Activated CD4-positive, alpha-beta T cell treated with anti-CD3 and anti-CD28 coated beads for 48 hours (primary cell): ENCODE measurements around the gene TMEM198.

Experiments used
- DNase-seq: peaks from one replicate; pipeline ENCODE4 v3.0.0-alpha.2; 2020

TMEM198 gene

DNA sequence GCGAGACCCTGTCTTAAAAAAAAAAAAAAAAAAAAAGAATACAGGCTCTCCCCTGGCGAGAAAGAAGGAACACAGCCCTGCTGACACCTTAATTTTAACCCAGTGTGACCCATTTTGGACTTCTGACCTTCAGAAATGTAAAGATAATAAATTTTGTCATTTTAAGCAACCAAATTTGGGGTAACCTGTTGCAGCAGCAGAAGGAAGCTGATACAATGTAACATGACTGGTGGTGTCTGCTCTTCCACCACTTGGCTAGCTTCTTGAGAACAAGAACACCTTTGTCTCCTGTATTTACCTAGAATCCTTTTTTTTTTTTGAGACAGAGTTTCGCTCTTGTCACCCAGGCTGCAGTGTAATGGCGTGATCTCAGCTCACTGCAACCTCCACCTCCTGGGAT lies 47.3 kb downstream of the TMEM198 start:
- no peak for DNase-seq

DNA sequence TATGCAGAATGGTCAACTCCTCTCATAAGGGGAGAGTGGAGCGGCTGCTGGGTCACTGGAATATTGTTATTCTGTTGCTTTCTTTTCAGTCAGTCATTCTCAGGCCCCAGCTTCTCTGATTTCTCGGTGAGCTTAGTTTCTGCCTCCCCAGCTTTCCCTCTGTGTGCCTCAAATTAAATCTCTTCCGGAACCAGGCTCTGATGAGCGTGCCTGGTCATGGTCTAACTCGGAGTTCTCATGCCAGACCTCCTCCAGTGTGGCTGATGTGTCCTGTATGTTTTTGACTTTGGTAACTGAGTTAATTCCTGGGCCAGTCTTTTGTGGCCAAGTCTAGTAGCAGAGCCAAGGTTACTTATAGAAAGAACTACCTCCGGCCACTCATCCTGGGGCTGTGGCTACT lies 48.9 kb downstream of the TMEM198 start:
- no peak for DNase-seq

DNA sequence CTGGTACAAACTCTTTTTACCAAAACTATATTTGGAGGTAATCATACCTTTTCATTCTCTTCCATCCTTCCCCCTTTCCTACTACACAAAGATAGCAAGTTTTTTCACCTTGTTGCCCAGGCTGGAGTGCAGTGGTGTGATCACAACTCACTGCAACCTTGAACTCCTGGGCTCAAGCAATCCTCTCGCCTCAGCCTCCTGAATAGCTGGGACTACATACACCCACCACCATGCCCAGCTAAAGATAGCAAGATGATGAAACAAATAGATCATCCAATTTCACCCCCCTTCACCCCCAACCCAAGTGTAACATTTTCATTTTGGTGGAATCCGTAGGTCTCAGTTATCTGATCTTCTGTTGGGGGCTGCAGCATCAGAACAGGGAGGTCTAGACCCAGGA lies 49.3 kb downstream of the TMEM198 start:
- no peak for DNase-seq

DNA sequence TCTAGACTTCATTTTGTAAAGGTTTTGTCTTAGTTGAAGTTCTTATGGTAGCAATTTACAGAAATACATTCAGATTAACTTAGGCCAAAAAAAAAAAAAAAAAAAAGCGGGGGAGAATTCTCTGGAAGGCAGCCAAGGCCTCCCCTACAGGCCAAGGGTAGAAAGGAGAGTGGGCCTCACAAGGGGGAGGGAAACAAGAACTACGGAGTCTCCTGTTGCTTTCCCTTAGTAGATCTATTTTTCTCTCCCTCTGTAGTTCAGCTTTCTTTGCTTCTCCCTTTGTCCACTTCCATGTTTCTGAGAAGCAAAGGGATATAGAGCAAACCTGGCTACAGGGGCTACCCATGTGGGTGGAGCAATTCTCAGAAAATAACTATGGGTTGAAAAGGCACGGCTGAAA lies 51.4 kb downstream of the TMEM198 start:
- no peak for DNase-seq

DNA sequence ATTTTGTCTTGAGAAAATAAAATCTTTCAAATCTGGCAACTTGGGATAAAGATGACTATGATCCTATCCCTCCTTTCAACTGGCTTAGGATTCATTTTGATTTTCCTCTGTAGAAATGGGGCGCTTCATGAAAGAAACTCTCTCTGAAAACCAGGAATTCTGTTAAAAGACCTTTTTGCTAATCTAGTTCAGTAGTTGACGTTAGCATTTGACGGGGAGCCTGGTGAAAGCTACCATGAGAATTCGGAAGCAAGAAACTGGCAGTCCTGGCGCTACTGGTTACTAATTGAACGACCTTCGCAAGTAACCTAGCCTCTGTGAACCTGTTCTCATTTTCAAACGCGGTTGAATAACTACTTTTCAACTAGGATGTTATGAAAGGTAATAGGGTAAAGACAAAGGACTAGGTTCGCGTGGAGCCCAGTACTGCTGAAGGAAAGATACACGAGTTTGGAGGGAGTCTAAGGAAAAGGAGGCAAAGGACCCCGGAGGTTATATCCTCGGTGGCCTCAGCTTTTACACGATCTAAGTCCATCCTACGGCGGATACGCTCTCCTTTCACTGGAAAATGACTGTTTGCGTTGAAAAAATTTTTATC lies 53.2 kb downstream of the TMEM198 start:
- no peak for DNase-seq

DNA sequence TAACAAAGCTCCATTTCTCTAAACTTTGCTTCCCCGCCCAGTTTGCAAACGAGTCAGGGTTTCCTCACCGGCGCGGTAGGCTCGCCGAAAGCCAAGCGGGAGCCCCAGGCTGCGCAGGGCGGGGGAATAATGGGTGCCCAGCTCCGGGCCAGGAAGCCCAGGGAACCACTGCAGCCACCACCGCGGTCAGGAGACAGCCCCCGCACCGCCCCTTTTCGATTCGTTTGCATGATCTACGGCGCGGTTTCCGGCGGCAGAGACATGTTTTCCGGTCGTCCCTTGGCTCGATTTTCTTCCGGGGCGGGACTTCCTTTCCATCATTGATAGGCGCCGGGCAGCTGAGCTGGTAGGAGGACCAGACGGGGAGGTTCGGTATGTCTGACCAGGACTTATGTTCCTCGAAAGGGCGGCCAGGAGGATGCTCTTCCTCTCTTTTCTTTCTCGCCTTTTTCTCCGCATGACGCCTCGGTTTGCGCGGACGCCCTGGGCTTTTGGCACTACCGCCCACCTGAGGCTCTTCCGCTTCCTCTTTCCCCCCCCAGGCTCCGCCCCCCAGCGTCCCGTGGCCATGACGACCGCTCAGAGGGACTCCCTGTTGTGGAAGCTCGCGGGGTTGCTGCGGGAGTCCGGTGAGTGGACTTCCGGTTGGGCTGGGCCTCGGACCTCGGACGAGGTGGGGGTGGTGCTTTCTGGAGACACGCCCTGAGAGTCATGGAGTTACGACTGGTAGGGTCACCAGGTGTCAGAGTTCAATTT lies 53.9 kb downstream of the TMEM198 start, which contains the start of gene STK11IP:
TSS of gene STK11IP (plus strand) at position 306 of the 756 bp plus-strand sequence. CDS start at position 569, 263 bp downstream.
- peak; percentile 94 for DNase-seq

DNA sequence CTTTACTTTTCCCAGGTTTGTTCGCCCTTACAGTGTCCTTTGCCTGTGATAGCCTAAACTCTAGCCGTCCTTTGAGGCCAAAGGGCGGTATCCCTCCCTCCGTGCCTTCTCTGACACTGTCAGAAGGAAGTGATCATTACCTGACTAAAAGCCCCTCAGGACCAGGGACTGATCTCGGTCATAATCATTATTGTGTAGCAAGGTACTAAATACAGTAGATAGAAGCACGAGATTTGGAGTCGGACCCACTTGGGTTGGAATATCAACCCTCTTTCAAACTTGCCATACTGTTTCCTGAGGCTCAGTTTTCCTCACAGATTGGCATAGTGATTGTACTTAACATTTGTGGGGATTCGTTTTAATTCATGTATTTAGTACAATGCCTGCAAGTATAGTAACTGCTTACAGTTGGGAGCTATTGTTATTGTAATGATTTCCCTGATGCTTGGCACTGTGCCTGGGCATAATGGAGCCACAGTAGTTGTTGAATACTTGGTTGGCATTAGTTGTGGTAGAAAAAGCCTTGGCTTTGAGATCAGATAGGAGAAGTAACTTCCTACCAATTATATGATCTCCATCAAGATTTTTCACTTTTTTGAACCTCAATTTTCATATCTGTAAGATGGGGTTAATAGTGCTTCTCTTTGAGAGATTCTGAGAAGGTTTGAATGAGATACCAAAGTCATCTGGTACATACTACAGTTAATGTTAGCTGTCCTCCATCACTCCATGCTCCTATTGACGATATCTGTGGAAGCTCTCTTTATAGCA lies 54.7 kb downstream of the TMEM198 start:
- DNase-seq = no peak
